SU-DHL-6 (cell line): Measurements from ENCODE around the gene RBBP5.

Experiments used
- CTCF ChIP-seq: fragments of 200-600 bp; sonication (generic); IDR thresholded peaks from one replicate; pipeline ENCODE4 v1.5.1; 2017; ENCODE audit warnings: antibody characterized with exemption, mild to moderate bottlenecking, low read length, moderate library complexity; ENCODE audit not compliant: insufficient read depth, poor library complexity, severe bottlenecking
- EZH2phosphoT487 ChIP-seq: fragments of 200-600 bp; sonication (generic), shearing (Covaris generic); conservative IDR thresholded peaks from 2 replicates; pipeline ENCODE4 v1.6.1; 2018; ENCODE audit warnings: mild to moderate bottlenecking, antibody characterized with exemption, low read length, moderate library complexity, mixed read lengths

GRCh38 chr1:205091043-205091740, 30.6 kb downstream of the RBBP5 start:
- no peak for TF ChIP-seq CTCF
- TF ChIP-seq EZH2phosphoT487 = no peak
